GM21717 (cell line): ENCODE results near the gene ARHGAP10.

Experiments used
- ATAC-seq: cut with Tn5 transposase; IDR thresholded peaks from one replicate; pipeline ENCODE4 v1.9.1; 2021; ENCODE audit warnings: mild to moderate bottlenecking, moderate library complexity; ENCODE audit not compliant: unreplicated experiment

ARHGAP10 gene

GRCh38 chr4:147732518-147733235, 789 bp downstream of the ARHGAP10 start:
- peak; percentile 33 for ATAC-seq

- no peak for ATAC-seq
These were observed 1.9 kb downstream of the ARHGAP10 start for GRCh38 chr4:147733716-147734344.

GRCh38 chr4:147734496-147734895, 2.6 kb downstream of the ARHGAP10 start:
- no peak for ATAC-seq

GRCh38 chr4:147735413-147736301, 3.8 kb downstream of the ARHGAP10 start:
- ATAC-seq = peak; percentile 26

GRCh38 chr4:147736458-147736857, 4.6 kb downstream of the ARHGAP10 start:
- ATAC-seq = no peak

- no peak for ATAC-seq
These were observed 5.7 kb downstream of the ARHGAP10 start for GRCh38 chr4:147737623-147738022.

GRCh38 chr4:147739239-147739823, 7.4 kb downstream of the ARHGAP10 start:
- ATAC-seq = no peak

- ATAC-seq = no peak
These were observed 8.3 kb downstream of the ARHGAP10 start for GRCh38 chr4:147740176-147740575.

- ATAC-seq = no peak
These were observed 9.4 kb downstream of the ARHGAP10 start for GRCh38 chr4:147741190-147741788.

GRCh38 chr4:147747787-147748454, 16.0 kb downstream of the ARHGAP10 start:
- no peak for ATAC-seq

- peak; percentile 93 for ATAC-seq
These were observed 18.0 kb downstream of the ARHGAP10 start for GRCh38 chr4:147749811-147750321.

- no peak for ATAC-seq
These were observed 21.2 kb downstream of the ARHGAP10 start for GRCh38 chr4:147753047-147753446.

GRCh38 chr4:147754037-147754445, 22.2 kb downstream of the ARHGAP10 start:
- no peak for ATAC-seq

- no peak for ATAC-seq
These were observed 23.8 kb downstream of the ARHGAP10 start for GRCh38 chr4:147755561-147756295.

GRCh38 chr4:147756417-147756816, 24.5 kb downstream of the ARHGAP10 start:
- no peak for ATAC-seq

- ATAC-seq = no peak
These were observed 28.3 kb downstream of the ARHGAP10 start for GRCh38 chr4:147760176-147760575.

- no peak for ATAC-seq
These were observed 28.8 kb downstream of the ARHGAP10 start for GRCh38 chr4:147760695-147761094.

GRCh38 chr4:147761218-147761883, 29.5 kb downstream of the ARHGAP10 start:
- ATAC-seq = no peak

GRCh38 chr4:147764337-147764736, 32.4 kb downstream of the ARHGAP10 start:
- no peak for ATAC-seq
